Activated naive CD8-positive, alpha-beta T cell (primary cell): Measurements from ENCODE around the gene INSIG2.

Experiments
- H3K27ac Mint-ChIP-seq: one replicate; pipeline ENCODE4 v1.8.0; 2021; ENCODE audit warnings: mixed read lengths
- H3K27me3 Mint-ChIP-seq: one replicate; pipeline ENCODE4 v1.8.0; 2021; ENCODE audit warnings: mixed read lengths
- H3K36me3 Mint-ChIP-seq: one replicate; pipeline ENCODE4 v1.8.0; 2021; ENCODE audit warnings: mixed read lengths
- H3K4me1 Mint-ChIP-seq: one replicate; pipeline ENCODE4 v1.8.0; 2021; ENCODE audit warnings: low read depth, mixed read lengths
- H3K4me3 Mint-ChIP-seq: one replicate; pipeline ENCODE4 v1.8.0; 2021; ENCODE audit warnings: mild to moderate bottlenecking, mixed read lengths
- H3K9me3 Mint-ChIP-seq: one replicate; pipeline ENCODE4 v1.8.0; 2021; ENCODE audit warnings: low read depth, mixed read lengths

Gene INSIG2

GRCh38 chr2:118151831-118152230 is 63.6 kb downstream of the INSIG2 start:
- Mint-ChIP-seq H3K4me3 (no peak overlapping the region), H3K27ac (no peak overlapping the region), H3K27me3 (peaks cover 13% of the 10 kb centered on the region), H3K36me3 (peaks cover 2% of the 10 kb centered on the region), H3K9me3 (peaks cover 4% of the 10 kb centered on the region), H3K4me1 (no peaks in the 10 kb centered on the region)

DNA sequence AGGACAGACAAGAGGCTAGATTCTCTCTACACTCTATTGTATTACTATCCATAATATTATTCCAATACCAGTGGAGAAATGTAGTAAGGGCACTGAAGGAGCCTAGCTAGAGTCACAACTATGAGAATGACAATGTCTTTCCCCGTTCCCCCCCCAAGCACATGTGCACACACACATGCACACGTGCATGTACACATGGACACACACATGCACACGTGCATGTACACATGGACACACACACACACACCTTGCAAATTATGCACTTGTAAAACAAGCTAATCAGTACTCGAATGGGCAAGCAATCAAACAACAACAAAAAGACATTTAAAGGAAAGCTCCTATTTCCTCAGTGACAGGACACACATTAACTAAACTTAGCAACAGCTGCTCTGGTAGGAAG is 65.2 kb downstream of the INSIG2 start:
- no peak overlapping the region for H3K4me3 Mint-ChIP-seq
- H3K36me3 Mint-ChIP-seq: peaks cover 2% of the 10 kb centered on the region
- no peak overlapping the region for H3K27ac Mint-ChIP-seq
- H3K9me3 Mint-ChIP-seq: peaks cover 4% of the 10 kb centered on the region
- peaks cover 13% of the 10 kb centered on the region for H3K27me3 Mint-ChIP-seq
- H3K4me1 Mint-ChIP-seq: no peaks in the 10 kb centered on the region

DNA sequence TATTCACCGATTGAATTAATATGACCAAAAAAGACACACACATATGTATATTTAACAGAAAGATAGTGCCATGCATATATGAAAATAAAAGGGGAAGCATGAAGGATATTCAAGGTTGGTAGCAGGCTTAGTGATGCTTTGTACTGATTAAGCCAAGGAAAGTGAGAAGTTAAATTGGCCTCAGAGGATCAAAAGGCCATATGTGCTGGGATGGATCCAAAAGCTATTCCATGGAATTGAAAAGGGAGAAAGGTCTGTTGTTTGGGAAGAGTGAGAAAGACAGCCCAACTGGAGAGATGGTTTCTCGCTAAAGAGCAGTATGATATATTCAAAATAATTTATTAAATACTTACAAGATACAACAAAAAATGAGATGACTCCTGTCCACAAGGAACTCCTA is 65.9 kb downstream of the INSIG2 start:
- Mint-ChIP-seq H3K36me3 (peaks cover 2% of the 10 kb centered on the region), H3K4me1 (no peaks in the 10 kb centered on the region), H3K27me3 (peaks cover 17% of the 10 kb centered on the region), H3K27ac (no peak overlapping the region), H3K9me3 (peaks cover 4% of the 10 kb centered on the region), H3K4me3 (no peak overlapping the region)
